Thoracic aorta (tissue), 2 donors: ENCODE measurements around the gene ENO3. TPM values are rescaled to one million over a fixed set of nuclear protein-coding genes. Genes with fewer than 3 reads are reported as not detected.

Experiments
- ATAC-seq: fragments of 150-250 bp; one replicate; pipeline ENCODE4 v1.8.0; 2017; ENCODE audit warnings: low read depth; ENCODE audit not compliant: insufficient number of reproducible peaks, low FRiP score
- DNase-seq: peaks from one replicate; pipeline ENCODE4 v3.0.0-alpha.2; 2020; ENCODE audit warnings: low spot score
- H3K27ac ChIP-seq, 2 donors: fragments of 200-600 bp; sonication (generic); 1 replicate in 1 of 2; 2 replicates in 1 of 2; pipeline ENCODE4 v1.5.1; 2016; ENCODE audit warnings: mild to moderate bottlenecking in 2 of 2, moderate library complexity in 2 of 2
- H3K27me3 ChIP-seq: fragments of 200-600 bp; sonication (generic); replicated peaks from 2 replicates; pipeline ENCODE4 v1.6.0; 2016; ENCODE audit warnings: mild to moderate bottlenecking; ENCODE audit not compliant: insufficient read depth
- H3K36me3 ChIP-seq: fragments of 200-600 bp; sonication (generic); one replicate; pipeline ENCODE4 v1.5.1; 2016
- H3K4me1 ChIP-seq, 2 donors: fragments of 200-600 bp; sonication (generic); 1 replicate in 1 of 2; 2 replicates in 1 of 2; pipeline versions ENCODE4 v1.5.1 to v1.6.0; 2016; ENCODE audit warnings: low read depth in 2 of 2, mild to moderate bottlenecking in 1 of 2; ENCODE audit not compliant: control insufficient read depth in 1 of 2
- H3K4me3 ChIP-seq: fragments of 200-600 bp; sonication (generic); 2 replicates; pipeline ENCODE4 v1.5.1; 2016; ENCODE audit warnings: mild to moderate bottlenecking
- H3K9me3 ChIP-seq: fragments of 200-600 bp; sonication (generic); 2 replicates; pipeline ENCODE4 v1.5.1; 2016
- total RNA-seq, 2 donors: library from RNA; depleted of rRNA; stranded (reverse); fragments of >200 nt; gene quantifications; one replicate each; pipeline versions ENCODE4 v1.1.0 to v1.2.3, GENCODE V29; 2016
- TF ChIP-seq, protein P1 (sequence below): fragments of 200-600 bp; sonication (generic); IDR thresholded peaks from one replicate; pipeline ENCODE4 v1.5.1; 2019; ENCODE audit warnings: antibody characterized with exemption

Gene ENO3
- total RNA-seq, 2 donors from 2014 or later = 2.5 to 2.7 TPM

DNA sequence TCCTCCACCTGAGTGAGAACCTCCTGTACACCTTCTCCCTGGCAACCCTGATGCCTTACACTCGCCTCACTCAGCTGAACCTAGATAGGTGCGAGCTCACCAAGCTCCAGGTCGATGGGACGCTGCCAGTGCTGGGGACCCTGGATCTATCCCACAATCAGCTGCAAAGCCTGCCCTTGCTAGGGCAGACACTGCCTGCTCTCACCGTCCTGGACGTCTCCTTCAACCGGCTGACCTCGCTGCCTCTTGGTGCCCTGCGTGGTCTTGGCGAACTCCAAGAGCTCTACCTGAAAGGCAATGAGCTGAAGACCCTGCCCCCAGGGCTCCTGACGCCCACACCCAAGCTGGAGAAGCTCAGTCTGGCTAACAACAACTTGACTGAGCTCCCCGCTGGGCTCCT lies 18.2 kb upstream of the ENO3 start:
- ATAC-seq (no peak), DNase-seq (no peak)
- TF ChIP-seq, protein P1, sequence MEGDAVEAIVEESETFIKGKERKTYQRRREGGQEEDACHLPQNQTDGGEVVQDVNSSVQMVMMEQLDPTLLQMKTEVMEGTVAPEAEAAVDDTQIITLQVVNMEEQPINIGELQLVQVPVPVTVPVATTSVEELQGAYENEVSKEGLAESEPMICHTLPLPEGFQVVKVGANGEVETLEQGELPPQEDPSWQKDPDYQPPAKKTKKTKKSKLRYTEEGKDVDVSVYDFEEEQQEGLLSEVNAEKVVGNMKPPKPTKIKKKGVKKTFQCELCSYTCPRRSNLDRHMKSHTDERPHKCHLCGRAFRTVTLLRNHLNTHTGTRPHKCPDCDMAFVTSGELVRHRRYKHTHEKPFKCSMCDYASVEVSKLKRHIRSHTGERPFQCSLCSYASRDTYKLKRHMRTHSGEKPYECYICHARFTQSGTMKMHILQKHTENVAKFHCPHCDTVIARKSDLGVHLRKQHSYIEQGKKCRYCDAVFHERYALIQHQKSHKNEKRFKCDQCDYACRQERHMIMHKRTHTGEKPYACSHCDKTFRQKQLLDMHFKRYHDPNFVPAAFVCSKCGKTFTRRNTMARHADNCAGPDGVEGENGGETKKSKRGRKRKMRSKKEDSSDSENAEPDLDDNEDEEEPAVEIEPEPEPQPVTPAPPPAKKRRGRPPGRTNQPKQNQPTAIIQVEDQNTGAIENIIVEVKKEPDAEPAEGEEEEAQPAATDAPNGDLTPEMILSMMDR = no peak
- Histone ChIP-seq H3K4me3 (no peak overlapping the region), H3K27me3 (no peaks in the 10 kb centered on the region), H3K4me1 (peaks cover 0 to 9% of the 10 kb centered on the region in 2 donors), H3K9me3 (no peaks in the 10 kb centered on the region), H3K27ac (no peak overlapping the region), H3K36me3 (peaks cover 15% of the 10 kb centered on the region)

DNA sequence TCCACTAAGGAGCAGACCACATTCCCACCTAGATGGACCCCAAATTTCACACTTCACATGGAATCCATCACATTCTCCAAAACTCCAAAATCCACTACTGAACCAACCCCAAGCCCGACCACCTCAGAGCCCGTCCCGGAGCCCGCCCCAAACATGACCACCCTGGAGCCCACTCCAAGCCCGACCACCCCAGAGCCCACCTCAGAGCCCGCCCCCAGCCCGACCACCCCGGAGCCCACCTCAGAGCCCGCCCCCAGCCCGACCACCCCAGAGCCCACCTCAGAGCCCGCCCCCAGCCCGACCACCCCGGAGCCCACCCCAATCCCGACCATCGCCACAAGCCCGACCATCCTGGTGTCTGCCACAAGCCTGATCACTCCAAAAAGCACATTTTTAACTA lies 17.3 kb upstream of the ENO3 start:
- no peaks in the 10 kb centered on the region for H3K9me3 ChIP-seq
- no peak for ATAC-seq
- H3K4me3 ChIP-seq = no peak overlapping the region
- H3K27me3 ChIP-seq = no peaks in the 10 kb centered on the region
- H3K4me1 ChIP-seq = peaks cover 4 to 15% of the 10 kb centered on the region in 2 donors
- TF ChIP-seq, protein P1 = no peak
- H3K27ac ChIP-seq = no peak overlapping the region
- no peak for DNase-seq
- H3K36me3 ChIP-seq = peaks cover 19% of the 10 kb centered on the region

DNA sequence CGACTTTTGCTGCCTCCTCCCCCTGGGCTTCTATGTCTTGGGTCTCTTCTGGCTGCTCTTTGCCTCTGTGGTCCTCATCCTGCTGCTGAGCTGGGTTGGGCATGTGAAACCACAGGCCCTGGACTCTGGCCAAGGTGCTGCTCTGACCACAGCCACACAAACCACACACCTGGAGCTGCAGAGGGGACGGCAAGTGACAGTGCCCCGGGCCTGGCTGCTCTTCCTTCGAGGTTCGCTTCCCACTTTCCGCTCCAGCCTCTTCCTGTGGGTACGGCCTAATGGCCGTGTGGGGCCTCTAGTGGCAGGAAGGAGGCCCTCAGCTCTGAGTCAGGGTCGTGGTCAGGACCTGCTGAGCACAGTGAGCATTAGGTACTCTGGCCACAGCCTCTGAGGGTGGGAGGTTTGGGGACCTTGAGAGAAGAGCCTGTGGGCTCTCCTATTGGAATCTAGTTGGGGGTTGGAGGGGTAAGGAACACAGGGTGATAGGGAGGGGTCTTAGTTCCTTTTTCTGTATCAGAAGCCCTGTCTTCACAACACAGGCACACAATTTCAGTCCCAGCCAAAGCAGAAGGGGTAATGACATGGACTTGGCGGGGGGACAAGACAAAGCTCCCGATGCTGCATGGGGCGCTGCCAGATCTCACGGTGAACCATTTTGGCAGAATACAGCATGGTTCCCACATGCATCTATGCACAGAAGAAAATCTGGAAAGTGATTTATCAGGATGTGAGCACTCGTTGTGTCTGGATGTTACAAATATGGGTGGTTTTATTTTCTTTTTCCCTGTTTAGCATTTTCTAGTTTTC lies 16.5 kb upstream of the ENO3 start:
- Histone ChIP-seq H3K4me1 (peaks cover 9 to 22% of the 10 kb centered on the region in 2 donors), H3K27ac (no peak overlapping the region), H3K36me3 (peaks cover 19% of the 10 kb centered on the region), H3K9me3 (no peaks in the 10 kb centered on the region), H3K4me3 (no peak overlapping the region), H3K27me3 (no peaks in the 10 kb centered on the region)
- DNase-seq (no peak), ATAC-seq (no peak)
- TF ChIP-seq, protein P1 = no peak

DNA sequence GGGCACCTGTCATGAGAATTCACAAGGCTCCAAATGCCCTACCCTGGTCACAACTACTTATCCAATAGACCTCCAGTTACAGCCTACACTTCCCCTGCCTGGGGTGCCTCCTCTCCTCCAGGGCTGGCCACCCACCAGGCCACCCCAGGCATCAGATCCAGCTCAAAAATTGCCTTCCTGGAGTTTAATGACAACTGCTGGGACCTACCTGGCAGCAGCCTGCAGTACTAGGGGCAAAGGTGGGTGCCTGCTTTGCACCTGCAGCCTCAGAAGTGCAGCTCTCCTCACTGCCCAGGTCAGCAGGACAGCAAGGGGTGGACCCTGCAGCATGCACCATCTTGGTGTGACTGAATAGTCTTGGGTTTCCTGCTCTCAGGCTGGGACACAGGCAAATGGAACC lies 15.3 kb upstream of the ENO3 start:
- no peak for DNase-seq
- H3K9me3 ChIP-seq = no peaks in the 10 kb centered on the region
- no peak for ATAC-seq
- no peak overlapping the region for H3K27ac ChIP-seq
- TF ChIP-seq, protein P1 = no peak
- no peak overlapping the region for H3K4me3 ChIP-seq
- peaks cover 9 to 22% of the 10 kb centered on the region in 2 donors for H3K4me1 ChIP-seq
- peaks cover 19% of the 10 kb centered on the region for H3K36me3 ChIP-seq
- H3K27me3 ChIP-seq = no peaks in the 10 kb centered on the region

DNA sequence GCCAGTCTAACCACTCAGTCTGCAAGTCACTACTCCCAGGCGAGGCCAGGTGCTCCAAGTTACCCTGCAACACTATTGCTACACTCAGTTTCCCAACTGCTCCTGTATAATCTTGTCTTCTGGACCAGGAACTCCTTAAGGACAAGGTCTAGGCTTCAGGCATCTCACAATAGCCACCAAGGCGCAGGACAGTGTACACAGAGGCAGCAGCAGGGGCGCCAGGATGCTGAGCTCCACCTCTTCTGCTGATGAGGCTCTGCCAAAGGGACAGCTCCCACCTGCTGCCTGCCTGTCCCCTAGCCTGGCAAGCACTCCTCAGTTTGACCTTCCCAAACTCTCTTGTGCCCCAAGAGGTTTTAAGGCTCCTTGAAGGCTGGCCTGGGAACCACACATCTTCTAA lies 14.5 kb upstream of the ENO3 start:
- Histone ChIP-seq H3K4me3 (no peak overlapping the region), H3K27me3 (no peaks in the 10 kb centered on the region), H3K36me3 (peaks cover 19% of the 10 kb centered on the region), H3K9me3 (no peaks in the 10 kb centered on the region), H3K4me1 (peaks cover 17 to 30% of the 10 kb centered on the region in 2 donors), H3K27ac (no peak overlapping the region)
- ATAC-seq (no peak), DNase-seq (no peak)
- TF ChIP-seq, protein P1 = no peak
